Calu3 (cell line): ENCODE measurements around the gene CELSR1. TPM values are rescaled to one million over a fixed set of nuclear protein-coding genes. Genes with fewer than 3 reads are reported as not detected.

Source experiments
- BruUV-seq: library from RNA; stranded (reverse); fragments of 400-500 nt; replicated peaks from 2 replicates; lab custom pipeline; 2021; lab: Mats Ljungman, UMichigan
- CTCF ChIA-PET: fragments of 300-600 bp; sonication (Branson Sonifier 250); formaldehyde crosslinking; loops from one replicate; lab custom pipeline; 2022; ENCODE audit warnings: antibody characterized with exemption; lab: Charles Lee
- DNase-seq: peaks from one replicate; pipeline ENCODE4 v3.0.0; 2022
- H3K27ac Mint-ChIP-seq: one replicate; pipeline ENCODE4 v1.8.0; 2022; ENCODE audit warnings: mixed read lengths; ENCODE audit not compliant: unreplicated experiment
- H3K27me3 Mint-ChIP-seq: one replicate; pipeline ENCODE4 v1.8.0; 2022; ENCODE audit warnings: mixed read lengths; ENCODE audit not compliant: unreplicated experiment
- H3K36me3 Mint-ChIP-seq: one replicate; pipeline ENCODE4 v1.8.0; 2022; ENCODE audit warnings: mild to moderate bottlenecking, moderate library complexity, mixed read lengths; ENCODE audit not compliant: insufficient read depth, unreplicated experiment
- H3K4me1 Mint-ChIP-seq: one replicate; pipeline ENCODE4 v1.8.0; 2022; ENCODE audit warnings: mild to moderate bottlenecking, low read depth, mixed read lengths; ENCODE audit not compliant: unreplicated experiment
- H3K4me3 Mint-ChIP-seq: one replicate; pipeline ENCODE4 v1.8.0; 2022; ENCODE audit warnings: mild to moderate bottlenecking, low read depth, moderate library complexity, mixed read lengths; ENCODE audit not compliant: unreplicated experiment
- H3K9me3 Mint-ChIP-seq: one replicate; pipeline ENCODE4 v1.8.0; 2022; ENCODE audit warnings: low read depth, mixed read lengths; ENCODE audit not compliant: unreplicated experiment
- CTCF ChIP-seq: fragments of 200-600 bp; IDR thresholded peaks from one replicate; pipeline ENCODE4 v1.8.0; 2022; ENCODE audit warnings: antibody characterized with exemption; ENCODE audit not compliant: unreplicated experiment
- intact Hi-C: fragments of 100-400 bp; cut with micrococcal nuclease; formaldehyde crosslinking; loops from one replicate; pipeline ENCODE4 v1.10.0; 2022; ENCODE audit not compliant: unreplicated experiment
- total RNA-seq: library from RNA; stranded (reverse); gene quantifications from 2 replicates; pipeline ENCODE4 v1.2.3, GENCODE V29; 2022

Gene CELSR1
- total RNA-seq, 1 experiment from 2014 or later = 45.5 TPM

DNA sequence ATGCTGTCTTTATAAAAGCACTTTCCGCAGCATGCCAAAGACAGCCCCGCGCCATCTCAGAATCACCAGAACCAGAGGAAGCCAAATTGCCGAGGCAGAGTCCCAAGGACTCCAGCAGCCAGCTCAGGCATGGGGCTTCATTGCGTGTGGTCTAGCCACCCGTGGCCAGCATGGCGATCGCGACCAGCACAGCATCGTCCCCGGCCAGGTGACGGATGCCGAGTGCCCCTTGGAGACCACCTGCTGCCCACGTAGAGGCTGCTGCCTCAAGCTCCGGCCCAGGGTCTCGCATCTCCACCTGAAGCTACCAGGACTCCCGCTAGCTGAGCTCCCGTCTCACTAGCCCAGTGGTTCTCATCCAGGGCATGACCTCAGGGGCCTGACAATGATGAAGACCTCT is 109.2 kb downstream of the CELSR1 start:
- no peaks in the 10 kb centered on the region for H3K9me3 Mint-ChIP-seq
- no peak overlapping the region for H3K27ac Mint-ChIP-seq
- CTCF ChIA-PET = no interaction called here
- intact Hi-C loops = no loop called here
- no peaks in the 10 kb centered on the region for H3K4me1 Mint-ChIP-seq
- no peak for TF ChIP-seq CTCF
- H3K36me3 Mint-ChIP-seq = no peaks in the 10 kb centered on the region
- DNase-seq = no peak
- no TSS peak for BruUV-seq
- H3K27me3 Mint-ChIP-seq = no peaks in the 10 kb centered on the region
- no peak overlapping the region for H3K4me3 Mint-ChIP-seq

DNA sequence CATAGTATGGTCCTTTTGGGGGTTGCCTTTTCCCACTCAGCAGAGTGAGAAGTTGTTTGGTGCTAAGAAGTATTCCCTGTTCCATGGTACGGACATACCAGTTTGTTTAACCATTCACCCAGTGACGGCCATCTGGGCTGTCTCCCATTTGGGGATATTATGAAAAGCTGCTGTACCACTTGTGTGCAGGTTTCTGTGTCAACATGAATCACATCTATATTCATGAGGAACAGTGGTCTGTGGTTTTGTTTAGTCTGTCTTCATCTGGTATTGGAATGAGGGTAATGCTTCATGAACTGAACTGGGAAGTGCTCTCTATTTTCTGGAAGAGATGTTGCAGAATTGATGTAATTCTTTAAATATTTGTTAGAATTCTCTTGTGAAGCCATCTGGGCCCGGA is 112.4 kb downstream of the CELSR1 start:
- Mint-ChIP-seq H3K27me3 (no peaks in the 10 kb centered on the region), H3K9me3 (no peaks in the 10 kb centered on the region), H3K4me1 (no peaks in the 10 kb centered on the region), H3K27ac (no peak overlapping the region), H3K4me3 (no peak overlapping the region), H3K36me3 (no peaks in the 10 kb centered on the region)
- TF ChIP-seq CTCF = no peak
- intact Hi-C loops = no loop called here
- CTCF ChIA-PET = interaction anchor here (0.6 kb wide), 1 partner anchor 43 kb away, joined by 3 read pairs; no protein-coding TSS in a partner anchor
- DNase-seq = peak; percentile 8
- BruUV-seq = no TSS peak

GRCh38 chr22:46424496-46424895 is 112.9 kb downstream of the CELSR1 start:
- Mint-ChIP-seq H3K36me3 (no peaks in the 10 kb centered on the region), H3K4me3 (no peak overlapping the region), H3K27ac (no peak overlapping the region), H3K27me3 (no peaks in the 10 kb centered on the region), H3K9me3 (no peaks in the 10 kb centered on the region), H3K4me1 (no peaks in the 10 kb centered on the region)
- CTCF ChIA-PET = no interaction called here
- DNase-seq = no peak
- TF ChIP-seq CTCF = no peak
- no TSS peak for BruUV-seq
- intact Hi-C loops = no loop called here

DNA sequence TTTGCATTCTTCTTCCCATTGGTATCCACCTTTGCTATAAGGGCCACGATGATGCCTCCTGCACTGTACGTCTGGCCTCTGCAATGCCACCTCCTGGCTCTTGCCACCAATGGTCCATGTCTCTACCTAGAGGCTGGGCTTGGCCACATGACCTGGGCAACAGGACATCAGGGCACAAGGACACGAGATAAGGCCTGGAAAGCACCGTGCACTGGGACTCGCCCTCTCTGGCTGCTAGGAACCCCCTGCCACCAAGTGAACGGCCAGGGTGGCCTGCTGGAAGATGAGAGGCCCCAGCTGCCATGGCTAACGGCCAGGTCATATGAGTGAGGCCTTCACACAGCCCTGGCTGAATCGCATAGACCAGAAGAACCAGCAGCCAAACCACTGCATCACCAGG is 114.5 kb downstream of the CELSR1 start:
- Mint-ChIP-seq H3K4me3 (no peak overlapping the region), H3K27ac (no peak overlapping the region), H3K27me3 (no peaks in the 10 kb centered on the region), H3K4me1 (no peaks in the 10 kb centered on the region), H3K9me3 (no peaks in the 10 kb centered on the region), H3K36me3 (no peaks in the 10 kb centered on the region)
- intact Hi-C loops = no loop called here
- TF ChIP-seq CTCF = no peak
- CTCF ChIA-PET = no interaction called here
- BruUV-seq = no TSS peak
- no peak for DNase-seq
